HL-60 (cell line): ENCODE results near the gene PCSK4.

Experiments
- CTCF ChIP-seq: IDR thresholded peaks from one replicate; pipeline ENCODE4 v1.5.1; 2011; ENCODE audit warnings: low read length, control low read depth, inconsistent platforms; ENCODE audit not compliant: insufficient read depth
- GABPA ChIP-seq: IDR thresholded peaks from 2 replicates; pipeline ENCODE4 v1.6.1; 2012; ENCODE audit warnings: low read depth
- POLR2AphosphoS5 ChIP-seq: IDR thresholded peaks from 2 replicates; pipeline ENCODE4 v1.6.1; 2012; ENCODE audit warnings: low read depth
- REST ChIP-seq: IDR thresholded peaks from 2 replicates; pipeline ENCODE4 v1.6.1; 2012; ENCODE audit warnings: low read depth; ENCODE audit not compliant: insufficient replicate concordance
- SPI1 ChIP-seq: IDR thresholded peaks from 2 replicates; pipeline ENCODE4 v1.6.1; 2012; ENCODE audit warnings: low read depth, mild to moderate bottlenecking, borderline replicate concordance

- no peak for TF ChIP-seq CTCF
- no peak for TF ChIP-seq GABPA
- TF ChIP-seq REST = no peak
- no peak for TF ChIP-seq POLR2AphosphoS5
- no peak for TF ChIP-seq SPI1
These were observed 24.1 kb downstream of the PCSK4 start for GRCh38 chr19:1466018-1466460.
